Loucy (cell line): Measurements from ENCODE around the gene CES1.

Source experiments
- CTCF ChIP-seq: fragments of 200-600 bp; sonication (generic); conservative IDR thresholded peaks from 2 replicates; pipeline ENCODE4 v1.5.1; 2014; ENCODE audit warnings: mild to moderate bottlenecking, antibody characterized with exemption, low read length
- EZH2phosphoT487 ChIP-seq: fragments of 200-600 bp; IDR thresholded peaks from 2 replicates; pipeline ENCODE4 v1.6.1; 2018; ENCODE audit warnings: antibody characterized with exemption, mild to moderate bottlenecking, moderate library complexity, borderline replicate concordance

DNA sequence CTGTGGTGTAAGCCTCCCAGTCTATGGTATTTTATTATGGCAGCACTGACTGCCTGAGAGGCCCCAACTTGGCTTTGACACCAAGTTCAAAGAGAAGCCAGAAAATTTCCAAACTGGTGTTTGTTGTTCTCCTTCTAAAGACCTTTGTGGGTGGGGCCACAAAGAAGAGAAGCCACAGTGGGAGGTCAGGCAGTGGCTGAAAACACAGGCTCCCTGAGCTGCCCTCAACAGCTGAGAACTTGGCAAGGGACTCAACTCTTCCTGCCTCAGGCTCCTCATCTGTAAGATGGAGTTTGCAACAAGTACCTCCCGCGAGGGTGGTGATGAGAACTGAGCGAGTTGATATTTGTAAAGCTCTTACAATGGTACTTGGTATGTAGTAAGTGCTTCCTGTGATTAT, 24.1 kb upstream of the CES1 start:
- no peak for TF ChIP-seq CTCF
- no peak for TF ChIP-seq EZH2phosphoT487
